GM19395 (cell line): ENCODE data around the gene LSM14A.
"Not testable (repeated sequence)": the region's sequence is repeated elsewhere in the genome, so short reads cannot be mapped to it uniquely, and the experiment has no call there.

Experiments
- ATAC-seq: cut with Tn5 transposase; IDR thresholded peaks from one replicate; pipeline ENCODE4 v1.9.1; 2021; ENCODE audit warnings: mild to moderate bottlenecking, moderate library complexity; ENCODE audit not compliant: unreplicated experiment

The LSM14A gene

DNA sequence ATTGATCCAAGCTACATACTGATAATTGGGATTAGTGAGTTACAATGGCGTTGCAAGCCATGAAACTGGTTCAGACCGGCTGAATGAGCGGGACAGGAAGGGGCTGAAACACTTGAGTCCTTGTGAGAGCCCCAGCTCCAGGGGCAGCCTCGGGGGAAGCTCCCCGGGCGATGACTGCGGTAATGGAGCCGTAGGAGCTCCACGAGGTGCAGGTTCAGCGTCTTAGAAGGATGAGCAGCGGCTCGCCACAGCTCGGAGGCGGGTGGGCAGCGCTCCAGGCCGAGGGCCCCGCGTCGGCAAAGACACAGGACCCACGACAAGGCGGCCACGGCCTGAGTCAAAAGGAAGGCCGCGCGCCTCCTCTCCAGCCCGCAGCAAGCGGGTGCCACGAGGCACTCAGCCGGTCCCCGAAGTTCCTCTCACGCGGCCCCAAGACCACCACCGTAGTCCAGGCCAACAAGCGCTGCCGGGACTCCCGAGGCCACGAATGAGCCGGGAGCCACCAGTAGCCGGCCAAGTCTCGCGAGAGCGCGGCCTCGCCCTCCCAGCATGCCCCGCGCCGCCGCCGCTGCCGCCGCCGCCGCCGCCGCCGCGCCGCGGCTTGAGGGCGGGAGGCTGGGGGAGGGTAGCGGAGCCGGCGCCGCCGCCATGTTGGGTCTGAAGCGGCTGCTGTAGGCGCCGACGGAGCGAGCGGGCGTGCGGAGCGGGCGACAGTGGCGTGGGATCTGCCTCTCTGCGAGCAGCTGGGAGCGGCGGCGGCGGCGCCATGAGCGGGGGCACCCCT lies at the start of gene LSM14A:
Gene LSM14A (plus strand): TSS at position 628 of the 784 bp plus-strand sequence. CDS start 139 bp downstream, at position 767.
- ATAC-seq = peak; percentile 69

DNA sequence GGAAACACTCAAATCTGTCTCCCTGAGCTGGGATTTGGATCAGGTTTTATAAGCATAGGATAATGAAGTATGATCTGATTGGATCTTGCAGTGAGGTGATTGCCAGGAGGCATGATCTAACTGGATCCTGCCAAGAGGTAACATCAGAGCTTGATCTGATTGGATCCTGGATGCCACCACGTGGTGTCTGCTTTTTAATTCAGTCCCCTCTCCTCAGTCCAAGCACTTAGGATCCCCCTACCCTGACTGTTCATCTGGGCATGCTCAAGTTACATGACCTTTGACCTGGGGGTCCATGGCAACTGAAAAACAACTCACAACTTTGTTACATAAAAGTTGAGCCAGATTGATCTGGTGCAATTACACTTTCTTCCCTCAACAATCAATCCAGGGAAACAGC lies 47.5 kb upstream of the LSM14A start:
- ATAC-seq = no peak

DNA sequence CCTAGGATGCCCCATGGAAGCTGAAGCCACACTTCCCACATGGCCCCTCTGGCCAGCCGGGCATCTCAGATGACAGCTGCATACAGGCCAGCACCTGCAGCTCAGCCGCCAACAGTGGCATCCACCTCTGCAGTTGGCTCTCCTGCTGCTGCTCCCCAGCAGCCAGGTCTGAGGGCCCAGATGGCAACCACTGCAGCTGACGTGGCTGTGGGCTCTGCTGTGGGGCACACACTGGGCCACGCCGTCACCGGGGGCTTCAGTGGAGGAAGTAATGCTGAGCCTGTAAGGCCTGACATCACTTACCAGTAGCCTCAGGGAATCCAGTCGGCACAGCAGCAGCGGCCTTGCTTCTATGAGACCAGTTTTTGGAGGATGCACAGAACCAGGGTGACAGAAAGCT lies 45.3 kb upstream of the LSM14A start:
- no peak for ATAC-seq

DNA sequence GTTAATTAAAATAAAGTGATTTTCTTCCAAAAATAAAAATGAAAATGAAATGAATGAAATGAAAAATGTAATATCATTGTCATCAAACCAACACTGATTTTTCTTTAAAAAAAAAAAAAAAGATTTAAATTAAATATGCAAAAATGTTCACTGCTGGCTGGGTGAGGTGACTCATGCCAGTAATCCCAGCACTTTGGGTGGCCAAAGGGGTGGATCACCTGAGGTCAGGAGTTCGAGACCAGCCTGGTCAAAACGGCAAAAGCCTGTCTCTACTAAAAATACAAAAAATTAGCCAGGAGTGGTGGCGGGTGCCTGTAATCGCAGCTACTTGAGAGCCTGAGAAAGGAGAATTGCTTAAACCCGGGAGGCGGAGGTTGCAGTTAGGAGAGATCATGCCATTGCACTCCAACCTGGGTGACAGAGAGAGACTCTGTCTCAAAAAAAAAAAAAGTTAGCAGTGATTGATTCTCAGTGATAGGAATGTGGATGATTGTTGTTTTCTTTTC lies 44.6 kb upstream of the LSM14A start:
- no peak for ATAC-seq

DNA sequence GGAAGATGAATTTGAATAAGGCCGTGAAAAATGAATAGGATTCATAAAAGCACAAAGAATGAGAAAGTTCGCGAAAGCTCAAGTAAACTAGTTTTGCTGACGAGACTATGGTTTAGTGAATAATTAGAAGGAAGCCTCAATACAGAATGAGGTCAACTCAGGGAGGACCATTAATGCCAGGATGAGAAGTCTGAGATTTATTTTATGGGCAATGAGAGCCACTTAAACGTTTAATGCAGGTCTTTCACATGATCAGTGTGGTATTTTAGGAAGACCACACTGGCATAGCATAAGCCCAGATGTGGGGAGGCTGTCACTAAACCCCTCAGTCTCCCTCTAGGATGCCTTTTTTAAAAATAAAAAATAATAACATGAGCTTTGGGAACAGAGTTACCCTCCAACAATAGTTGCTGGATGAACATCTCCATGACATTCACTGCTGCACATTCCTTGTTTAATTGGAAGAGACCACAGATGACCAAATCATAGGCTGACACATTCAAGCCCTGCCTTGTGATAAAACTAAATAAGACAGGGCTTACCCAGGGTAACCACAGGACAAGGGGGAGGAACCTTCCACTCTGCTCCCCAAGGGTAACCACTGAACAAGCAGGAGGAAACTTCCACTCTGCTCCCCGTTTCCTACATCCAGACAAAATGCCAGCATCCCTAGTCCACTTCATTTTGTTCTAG lies 43.6 kb upstream of the LSM14A start:
- no peak for ATAC-seq

DNA sequence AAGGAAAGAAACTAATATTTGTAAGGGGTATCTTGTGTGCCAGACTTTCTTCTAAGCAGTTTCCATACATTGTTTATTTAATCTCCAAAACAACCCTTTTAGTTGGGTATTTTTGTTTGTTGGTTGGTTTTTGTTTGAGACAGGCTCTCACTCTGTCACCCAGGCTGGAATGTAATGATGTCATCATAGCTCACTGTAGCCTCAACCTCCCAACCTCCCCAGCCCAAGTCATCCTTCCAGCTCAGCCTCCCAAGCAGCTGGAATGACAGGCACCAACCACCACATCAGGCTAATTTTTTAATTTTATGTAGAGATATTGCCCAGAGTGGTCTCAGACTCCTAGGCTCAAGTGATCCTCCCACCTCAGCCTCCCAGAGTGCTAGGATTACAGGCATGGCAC lies 41.2 kb upstream of the LSM14A start:
- no peak for ATAC-seq

DNA sequence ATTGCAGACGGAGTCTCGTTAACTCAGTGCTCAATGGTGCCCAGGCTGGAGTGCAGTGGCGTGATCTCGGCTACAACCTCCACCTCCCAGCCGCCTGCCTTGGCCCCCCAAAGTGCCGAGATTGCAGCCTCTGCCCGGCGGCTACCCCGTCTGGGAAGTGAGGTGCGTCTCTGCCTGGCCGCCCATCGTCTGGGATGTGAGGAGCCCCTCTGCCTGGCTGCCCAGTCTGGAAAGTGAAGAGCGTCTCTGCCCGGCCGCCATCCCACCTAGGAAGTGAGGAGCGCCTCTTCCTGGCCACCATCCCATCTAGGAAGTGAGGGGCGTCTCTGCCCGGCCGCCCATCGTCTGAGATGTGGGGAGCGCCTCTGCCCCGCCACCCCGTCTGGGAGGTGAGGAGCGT lies 40.2 kb upstream of the LSM14A start:
- not testable (repeated sequence) for ATAC-seq

DNA sequence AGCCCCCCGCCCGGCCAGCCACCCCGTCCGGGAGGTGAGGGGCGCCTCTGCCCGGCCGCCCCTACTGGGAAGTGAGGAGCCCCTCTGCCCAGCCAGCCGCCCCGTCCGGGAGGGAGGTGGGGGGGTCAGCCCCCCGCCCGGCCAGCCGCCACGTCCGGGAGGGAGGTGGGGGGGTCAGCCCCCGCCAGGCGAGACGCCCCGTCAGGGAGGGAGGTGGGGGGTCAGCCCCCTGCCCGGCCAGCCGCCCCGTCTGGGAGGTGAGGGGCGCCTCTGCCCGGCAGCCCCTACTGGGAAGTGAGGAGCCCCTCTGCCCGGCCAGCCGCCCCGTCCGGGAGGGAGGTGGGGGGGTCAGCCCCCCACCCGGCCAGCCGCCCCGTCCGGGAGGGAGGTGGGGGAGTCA lies 39.6 kb upstream of the LSM14A start:
- ATAC-seq = not testable (repeated sequence)

DNA sequence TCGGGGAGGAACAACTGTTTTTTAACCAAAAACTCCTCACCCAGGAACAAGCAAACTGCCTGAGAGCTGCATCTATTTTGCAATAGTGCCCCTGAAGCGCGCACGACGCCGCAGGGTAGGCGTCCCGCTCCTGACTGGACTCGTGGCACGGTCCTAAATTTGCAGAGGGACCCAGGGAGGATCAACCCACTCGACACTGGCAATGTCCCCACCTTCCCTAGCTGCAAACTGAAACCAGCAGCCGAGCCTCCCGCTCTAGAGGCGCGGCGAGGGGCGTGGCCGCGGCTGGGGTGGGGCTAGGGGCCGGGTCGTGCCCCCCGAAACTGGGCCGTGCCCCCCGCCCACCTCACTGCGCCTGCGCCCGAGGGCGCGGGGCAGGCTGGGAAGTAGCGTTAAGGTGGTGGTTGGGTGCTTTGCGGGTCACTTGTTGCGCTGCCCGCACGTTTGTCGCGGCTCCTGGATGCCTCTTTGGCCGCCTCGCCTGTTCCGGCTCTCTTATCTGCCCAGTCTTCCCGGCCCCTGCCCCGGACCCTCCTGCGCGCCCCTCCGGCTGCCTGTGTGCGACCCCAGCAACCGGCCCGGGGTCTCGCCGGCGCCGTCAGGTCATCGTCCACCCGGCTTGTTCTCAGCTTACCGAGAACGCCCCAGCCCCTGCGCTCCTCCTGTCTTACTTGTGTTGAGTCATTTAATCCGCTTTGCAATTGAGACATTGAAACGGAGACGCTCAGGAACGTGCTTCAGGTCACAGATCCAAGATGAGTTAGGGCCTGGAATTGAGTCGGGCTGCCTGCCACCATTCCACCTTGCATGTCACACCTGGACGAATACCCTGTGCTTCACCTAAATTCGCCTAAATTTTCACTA lies 37.9 kb upstream of the LSM14A start:
- peak; percentile 89 for ATAC-seq

DNA sequence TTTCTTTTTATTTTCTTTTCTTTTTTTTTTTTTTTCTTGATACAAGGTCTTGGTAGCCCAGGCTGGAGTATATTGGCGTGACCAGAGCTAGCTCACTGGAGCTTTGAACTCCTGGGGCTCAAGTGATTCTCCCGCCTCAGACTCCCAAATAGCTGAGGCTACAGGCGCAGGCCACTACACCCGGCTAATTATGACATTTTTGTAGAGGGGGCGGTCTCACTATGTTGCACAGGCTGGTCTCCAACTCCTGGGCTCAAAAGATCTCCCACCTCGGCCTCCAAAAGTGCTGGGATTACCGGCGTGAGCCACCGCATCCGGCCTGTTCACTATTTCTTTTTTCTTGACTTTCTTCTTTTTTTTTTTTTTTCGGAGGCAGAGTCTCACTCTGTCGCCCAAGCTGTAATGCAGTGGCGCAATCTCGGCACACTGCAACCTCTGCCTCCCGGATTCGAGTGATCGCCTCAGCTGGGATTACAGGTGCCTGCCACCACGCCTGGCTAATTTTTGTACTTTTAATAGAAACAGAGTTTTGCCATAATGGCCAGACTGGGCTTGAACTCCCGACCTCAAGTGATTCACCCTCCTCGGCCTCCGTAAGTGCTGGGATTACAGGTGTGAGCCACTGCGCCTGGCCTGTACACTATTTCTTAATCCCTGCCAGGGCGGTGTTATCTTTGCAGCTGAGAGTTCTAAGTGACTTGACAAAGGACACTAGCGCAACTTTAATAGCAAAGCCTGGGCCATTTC lies 37.1 kb upstream of the LSM14A start:
- no peak for ATAC-seq

DNA sequence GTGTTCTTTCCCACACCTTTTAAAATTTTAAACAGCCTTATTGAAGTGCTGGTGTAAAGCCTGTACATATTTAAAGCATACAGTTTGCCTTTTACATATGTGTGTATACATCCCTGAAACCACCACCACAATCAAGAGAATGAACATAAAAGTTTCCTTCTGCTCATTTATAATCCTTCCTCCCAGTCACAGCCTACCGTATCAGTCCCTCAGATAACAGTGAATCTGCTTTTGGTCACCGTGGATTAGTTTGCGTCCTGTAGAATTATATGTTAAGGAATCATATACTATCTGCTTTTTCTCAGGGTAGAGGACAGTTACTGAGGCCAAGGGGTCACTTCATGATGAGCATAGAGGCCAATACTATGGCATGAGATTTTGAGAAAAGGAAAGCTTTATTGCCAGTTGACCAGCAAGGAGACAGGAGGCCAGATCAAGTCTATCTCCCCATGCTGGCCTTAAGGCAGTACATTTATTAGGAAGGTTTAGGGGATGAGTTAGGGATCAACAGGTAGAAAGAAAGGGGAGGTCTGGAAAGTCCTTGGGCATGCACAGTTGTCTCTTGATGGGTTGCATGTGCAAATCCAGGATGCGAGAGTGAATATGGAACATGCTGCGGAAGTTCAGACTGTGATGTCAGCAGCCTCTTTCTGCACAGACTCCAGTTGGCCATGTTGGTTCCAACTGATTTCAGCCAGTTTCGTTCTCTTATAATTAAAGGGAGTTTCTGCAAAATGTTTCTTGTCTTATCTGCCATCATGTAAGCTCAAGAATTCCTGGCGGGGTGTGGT lies 36.3 kb upstream of the LSM14A start:
- ATAC-seq = no peak

DNA sequence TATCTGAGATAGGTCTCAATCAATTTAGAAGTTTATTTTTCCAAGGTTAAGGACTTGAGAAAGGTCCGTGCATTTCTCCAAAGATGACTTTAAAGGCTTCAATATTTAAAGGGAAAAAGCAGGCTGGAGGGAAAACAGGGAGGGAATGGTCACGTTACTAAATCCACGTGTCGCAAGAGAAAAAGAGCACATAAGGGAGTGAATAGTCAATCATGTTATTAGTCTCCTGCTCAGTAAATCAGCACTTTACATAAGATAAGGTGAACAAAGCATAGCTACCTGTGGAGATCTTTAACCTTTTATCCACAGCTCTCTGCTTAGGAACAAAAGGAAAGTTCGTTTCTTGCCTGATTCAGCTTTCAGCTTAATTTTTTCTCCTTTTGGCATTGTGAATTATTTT lies 31.3 kb upstream of the LSM14A start:
- no peak for ATAC-seq

DNA sequence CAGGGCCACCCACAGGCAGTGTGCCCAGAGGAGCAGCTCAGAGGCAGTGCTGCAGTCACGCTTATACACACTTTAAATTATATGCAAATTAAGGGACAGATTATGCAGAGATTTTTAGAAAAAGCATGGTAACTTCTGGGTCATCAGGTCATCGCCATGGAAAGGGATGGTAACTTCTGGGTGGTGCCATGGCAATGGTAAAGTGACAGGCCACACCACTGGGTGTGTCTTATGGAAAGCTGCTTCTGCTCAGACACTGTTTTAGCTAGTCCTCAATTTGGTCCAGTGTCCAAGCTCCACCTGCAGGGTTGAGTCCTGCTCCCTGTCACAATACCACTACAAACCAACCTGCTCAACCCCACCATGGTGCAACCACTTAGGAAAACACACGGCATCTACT lies 29.9 kb upstream of the LSM14A start:
- ATAC-seq = no peak

DNA sequence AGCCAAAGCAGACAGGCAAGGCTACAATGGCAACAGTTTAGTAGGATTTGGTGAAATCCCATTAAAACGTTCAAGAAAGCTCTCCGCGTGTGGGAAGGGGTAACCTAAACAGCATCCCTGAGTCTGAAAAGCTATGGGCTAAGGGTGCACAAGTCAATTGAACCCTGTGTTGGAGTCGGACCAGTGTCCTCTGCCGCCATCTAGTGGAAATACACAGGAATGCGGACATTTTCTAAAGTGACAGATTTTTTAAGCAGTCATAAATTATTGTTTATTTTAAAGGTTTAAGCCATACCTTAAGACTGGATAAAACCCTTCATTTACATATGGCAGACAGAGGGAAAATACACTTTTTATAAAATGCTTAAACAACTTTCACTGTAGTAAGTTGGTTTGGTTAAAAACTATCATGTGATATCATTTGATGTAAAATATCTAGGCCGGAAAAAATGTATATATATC lies 26.5 kb upstream of the LSM14A start:
- ATAC-seq = no peak

DNA sequence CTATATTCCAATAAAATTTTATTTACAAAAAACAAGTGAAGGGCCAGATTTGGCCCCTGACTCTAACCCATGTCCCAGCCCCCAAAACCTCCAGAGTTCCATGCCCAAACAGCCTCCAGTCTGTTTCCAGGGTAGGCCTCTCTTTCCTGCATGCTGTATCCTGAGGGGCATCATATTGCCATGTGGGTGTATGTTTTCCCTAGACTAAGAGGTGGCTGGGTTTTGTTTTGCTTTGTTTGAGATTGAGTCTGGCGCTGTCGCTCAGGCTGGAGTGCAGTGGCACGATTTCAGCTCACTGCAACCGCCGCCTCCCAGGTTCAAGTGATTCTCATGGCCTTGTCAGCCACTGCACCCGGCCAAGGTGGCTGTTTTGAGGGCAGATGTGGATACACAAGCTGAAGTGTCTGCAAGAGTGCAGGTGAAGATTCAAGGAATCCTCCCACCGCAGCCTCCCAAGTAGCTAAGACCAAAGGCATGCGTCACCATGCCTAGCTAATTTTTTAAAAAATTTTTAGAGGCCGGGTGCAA lies 23.6 kb upstream of the LSM14A start:
- ATAC-seq = no peak

DNA sequence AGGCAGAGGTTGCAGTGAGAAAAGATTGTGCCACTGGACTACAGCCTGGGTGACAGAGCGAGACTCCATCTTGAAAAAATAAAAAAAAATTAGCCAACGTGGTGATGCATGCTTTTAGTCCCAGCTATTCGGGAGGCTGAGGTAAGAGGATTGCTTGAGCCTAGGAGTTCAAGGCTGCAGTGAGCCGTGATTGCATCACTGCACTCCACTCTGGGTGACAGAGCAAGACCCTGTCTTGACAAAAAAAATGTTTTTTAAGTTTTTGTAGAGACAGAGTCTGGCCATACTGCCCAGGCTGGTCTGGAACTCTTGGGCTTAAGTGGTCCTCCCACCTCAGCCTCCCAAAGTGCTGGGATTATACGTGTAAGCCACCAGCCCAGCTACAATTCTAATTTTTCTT lies 22.4 kb upstream of the LSM14A start:
- ATAC-seq = no peak

DNA sequence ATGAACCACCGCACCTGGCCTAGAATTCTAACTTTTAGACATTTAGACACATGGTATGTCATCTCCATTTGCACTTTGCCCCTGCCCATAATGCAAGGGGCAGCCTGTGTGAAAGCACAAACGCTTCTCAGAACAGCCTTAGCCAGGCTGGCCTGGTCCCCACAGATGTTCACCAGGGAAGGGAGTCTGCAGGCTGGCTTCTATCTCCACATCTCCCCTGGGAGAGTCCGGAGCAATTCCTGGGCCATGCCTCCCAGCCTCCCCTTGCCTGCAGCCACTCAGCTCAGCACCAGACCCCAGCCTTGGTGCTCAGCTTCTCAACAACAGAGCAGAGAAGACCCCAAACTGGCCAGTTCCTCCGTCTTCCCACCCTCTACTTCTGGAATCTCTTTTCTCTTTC lies 21.7 kb upstream of the LSM14A start:
- no peak for ATAC-seq

DNA sequence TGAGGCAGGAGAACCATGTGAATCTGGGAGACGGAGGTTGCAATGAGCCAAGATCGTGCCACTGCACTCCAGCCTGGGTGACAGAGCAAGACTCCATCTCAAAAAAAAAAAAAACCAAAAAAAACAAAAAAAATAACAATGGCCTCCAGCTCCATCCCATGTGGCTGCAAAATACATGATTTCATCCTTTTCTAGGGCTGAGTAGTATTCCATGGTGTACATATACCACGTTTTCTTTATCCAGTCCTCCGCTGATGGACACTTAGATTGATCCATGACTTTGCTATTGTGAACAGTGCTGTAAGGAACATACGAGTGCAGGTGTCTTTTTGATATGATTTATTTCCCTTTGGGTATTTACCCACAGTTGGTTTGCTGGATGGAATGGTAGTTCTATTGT lies 20.9 kb upstream of the LSM14A start:
- no peak for ATAC-seq

DNA sequence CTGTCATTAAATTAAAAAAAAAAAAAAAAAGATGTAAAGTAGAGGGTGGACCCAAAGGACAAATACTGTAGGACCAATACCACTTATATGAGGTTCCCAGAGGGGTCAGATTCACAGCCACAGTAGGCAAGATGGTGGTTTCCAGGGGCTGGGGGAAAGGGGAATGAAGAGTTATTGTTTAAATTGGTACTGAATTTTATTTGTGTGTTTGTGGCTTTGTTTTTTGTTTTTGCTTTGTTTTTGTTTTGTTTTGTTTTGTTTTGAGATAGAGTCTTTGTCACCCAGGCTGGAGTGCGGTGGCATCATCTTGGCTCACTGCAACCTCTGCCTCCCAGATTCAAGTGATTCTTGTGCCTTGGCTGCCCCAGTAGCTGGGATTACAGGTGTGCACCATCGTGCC lies 17.9 kb upstream of the LSM14A start:
- no peak for ATAC-seq

DNA sequence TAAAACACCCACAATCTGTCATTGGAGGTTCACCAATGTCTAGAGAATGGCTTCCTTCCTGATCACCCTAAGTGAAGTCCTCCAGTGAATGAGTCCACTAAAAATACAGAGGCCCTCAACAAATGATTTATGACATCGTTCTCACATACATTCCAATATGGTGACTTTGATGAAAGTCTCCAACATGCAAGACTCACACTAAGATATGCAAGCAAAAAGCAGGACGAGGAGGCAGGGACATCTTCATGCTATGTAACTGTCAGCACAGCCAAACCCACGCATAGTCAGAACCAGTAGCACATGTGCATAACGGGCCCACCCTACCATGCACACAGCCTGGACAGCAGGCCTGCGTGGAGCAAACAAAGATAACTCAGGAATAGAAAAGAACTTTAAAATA lies 16.6 kb upstream of the LSM14A start:
- ATAC-seq = no peak
